ENCODE data around the gene EIF3J. TPM values are rescaled to one million over a fixed set of nuclear protein-coding genes. Genes with fewer than 3 reads are reported as not detected.
"Not testable (repeated sequence)": the region's sequence is repeated elsewhere in the genome, so short reads cannot be mapped to it uniquely, and the experiment has no call there.

Gene EIF3J
- total RNA-seq, 1 donor from 2014 or later, result 82.1 TPM

DNA sequence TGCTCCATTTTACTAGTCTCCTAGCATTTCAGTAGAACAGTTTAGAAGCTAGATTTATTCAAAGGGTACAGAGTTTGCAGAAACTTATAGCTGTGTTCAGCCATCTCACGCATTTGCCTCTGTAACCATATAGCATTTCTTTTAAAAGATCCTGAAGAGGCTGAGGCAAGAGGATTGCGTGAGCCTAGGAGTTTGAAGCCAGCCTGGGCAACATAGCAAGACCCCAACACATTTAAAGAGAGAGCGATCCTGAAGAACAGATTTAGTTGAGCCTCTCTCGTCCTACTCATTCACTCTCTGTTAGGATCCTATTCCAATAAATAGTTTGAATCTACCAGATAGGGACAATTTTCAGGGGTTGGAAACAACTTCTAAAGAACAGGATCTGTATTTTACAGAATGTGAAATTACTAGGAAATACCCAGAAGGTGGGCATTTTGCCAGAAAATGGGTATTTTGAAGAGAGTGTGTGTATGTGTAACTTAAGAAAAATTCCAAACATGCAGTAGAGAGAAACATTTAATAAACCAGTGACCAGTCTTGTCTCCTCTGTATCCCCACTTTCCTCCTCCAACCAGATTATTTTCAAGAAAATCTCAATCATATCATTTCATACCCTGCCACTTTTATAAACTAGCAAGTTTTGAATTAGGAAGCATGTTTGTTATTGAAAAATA lies 4.5 kb downstream of the EIF3J start:
- H3K4me1 Mint-ChIP-seq (ENCODE audit: unreplicated experiment), result peaks cover 54% of the 10 kb centered on the region
- H3K27ac Mint-ChIP-seq (ENCODE audit: unreplicated experiment), result peak overlapping the region; percentile 82
- peaks cover 12% of the 10 kb centered on the region for H3K36me3 Mint-ChIP-seq (ENCODE audit: unreplicated experiment)
- H3K9me3 Mint-ChIP-seq (ENCODE audit: unreplicated experiment), result no peaks in the 10 kb centered on the region
- peak overlapping the region; percentile 52 for H3K4me3 Mint-ChIP-seq (ENCODE audit: unreplicated experiment)
- DNase-seq (ENCODE audit: extremely low spot score, unreplicated experiment), result no peak
- no peaks in the 10 kb centered on the region for H3K27me3 Mint-ChIP-seq (ENCODE audit: unreplicated experiment)
- TF ChIP-seq, protein P1, sequence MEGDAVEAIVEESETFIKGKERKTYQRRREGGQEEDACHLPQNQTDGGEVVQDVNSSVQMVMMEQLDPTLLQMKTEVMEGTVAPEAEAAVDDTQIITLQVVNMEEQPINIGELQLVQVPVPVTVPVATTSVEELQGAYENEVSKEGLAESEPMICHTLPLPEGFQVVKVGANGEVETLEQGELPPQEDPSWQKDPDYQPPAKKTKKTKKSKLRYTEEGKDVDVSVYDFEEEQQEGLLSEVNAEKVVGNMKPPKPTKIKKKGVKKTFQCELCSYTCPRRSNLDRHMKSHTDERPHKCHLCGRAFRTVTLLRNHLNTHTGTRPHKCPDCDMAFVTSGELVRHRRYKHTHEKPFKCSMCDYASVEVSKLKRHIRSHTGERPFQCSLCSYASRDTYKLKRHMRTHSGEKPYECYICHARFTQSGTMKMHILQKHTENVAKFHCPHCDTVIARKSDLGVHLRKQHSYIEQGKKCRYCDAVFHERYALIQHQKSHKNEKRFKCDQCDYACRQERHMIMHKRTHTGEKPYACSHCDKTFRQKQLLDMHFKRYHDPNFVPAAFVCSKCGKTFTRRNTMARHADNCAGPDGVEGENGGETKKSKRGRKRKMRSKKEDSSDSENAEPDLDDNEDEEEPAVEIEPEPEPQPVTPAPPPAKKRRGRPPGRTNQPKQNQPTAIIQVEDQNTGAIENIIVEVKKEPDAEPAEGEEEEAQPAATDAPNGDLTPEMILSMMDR (IDR thresholded peaks at IDR 0.05), result no peak

DNA sequence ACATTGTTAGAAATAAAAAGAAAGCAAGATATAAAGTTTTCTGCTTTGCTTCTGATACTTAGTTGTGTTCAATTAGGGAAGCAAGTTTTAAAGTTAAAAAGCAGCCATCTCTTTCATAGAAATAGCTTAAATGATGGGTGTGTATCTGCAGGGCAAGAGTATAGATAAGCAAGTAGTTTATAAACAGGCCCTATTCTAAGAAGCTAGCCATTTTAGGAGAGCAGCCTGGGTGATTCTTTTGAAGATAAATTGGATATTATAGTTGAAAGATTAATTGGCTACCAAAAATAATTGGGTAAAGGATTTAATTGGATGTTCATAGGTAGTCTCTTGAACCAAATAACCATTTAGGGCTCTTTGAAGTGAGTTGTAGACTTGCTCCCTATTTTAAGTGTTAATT lies 5.6 kb downstream of the EIF3J start:
- Mint-ChIP-seq H3K4me1 (ENCODE audit: unreplicated experiment) (peaks cover 60% of the 10 kb centered on the region), H3K27me3 (ENCODE audit: unreplicated experiment) (no peaks in the 10 kb centered on the region), H3K27ac (ENCODE audit: unreplicated experiment) (peak overlapping the region; percentile 82), H3K36me3 (ENCODE audit: unreplicated experiment) (peaks cover 12% of the 10 kb centered on the region), H3K9me3 (ENCODE audit: unreplicated experiment) (no peaks in the 10 kb centered on the region), H3K4me3 (ENCODE audit: unreplicated experiment) (no peak overlapping the region)
- TF ChIP-seq, protein P1 (IDR thresholded peaks at IDR 0.05), result no peak
- DNase-seq (ENCODE audit: extremely low spot score, unreplicated experiment), result no peak

DNA sequence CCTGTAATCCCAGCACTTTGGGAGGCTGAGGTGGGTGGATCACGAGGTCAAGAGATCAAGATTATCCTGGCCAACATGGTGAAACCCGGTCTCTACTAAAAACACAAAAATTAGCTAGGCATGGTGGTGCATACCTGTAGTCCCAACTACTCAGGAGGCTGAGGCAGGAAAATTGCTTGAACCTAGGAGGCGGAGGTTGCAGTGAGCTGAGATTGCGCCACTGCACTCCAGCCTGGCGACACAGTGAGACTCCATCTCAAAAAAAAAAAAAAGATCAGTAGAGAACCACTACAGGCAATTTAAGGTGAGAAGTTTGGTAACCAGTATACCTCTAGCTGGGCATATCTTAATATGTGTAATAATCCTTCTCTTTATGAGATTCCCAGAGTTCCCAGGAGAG lies 7.8 kb downstream of the EIF3J start:
- H3K9me3 Mint-ChIP-seq (ENCODE audit: unreplicated experiment), result not testable (repeated sequence)

DNA sequence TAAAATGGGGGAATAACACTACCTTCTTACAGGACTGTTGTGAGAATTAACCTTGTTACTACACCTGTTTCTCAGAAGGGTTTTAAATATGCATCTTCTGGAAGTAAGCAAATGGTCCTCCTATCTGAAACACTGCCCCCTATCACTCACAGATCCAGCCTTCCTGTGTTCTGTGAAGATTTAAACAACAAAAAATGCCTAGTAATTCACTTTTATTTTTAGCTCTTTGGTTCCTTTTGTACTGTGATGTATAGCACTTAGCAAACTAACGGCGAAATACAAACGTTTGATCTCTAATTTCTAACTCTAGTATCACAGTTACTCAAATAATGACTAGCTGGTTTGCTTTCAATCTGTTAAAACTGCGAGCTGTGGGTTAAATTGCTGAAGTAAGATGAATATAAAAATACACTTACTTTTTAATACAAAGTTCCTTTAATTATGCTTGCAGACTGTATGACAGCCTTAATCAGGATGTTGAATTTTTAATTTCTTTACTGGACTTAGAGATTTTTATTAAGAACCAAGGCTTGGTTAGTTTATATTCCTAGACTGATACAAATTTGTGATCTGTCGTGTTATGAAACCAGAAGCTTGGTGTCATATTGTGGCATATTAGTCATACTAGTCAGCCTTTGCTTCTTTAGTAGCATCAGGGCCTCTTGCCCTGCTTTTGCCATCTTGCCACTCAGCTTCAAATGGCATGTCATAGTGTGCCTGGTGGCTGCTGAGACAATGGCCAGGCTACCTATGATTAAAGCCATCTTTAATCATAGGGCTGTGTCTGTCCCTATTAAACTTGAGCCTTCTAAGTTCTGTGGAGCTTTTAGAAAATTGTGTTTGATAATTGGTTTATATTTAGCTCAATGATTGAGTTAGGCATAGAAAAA lies 9.2 kb downstream of the EIF3J start:
- H3K36me3 Mint-ChIP-seq (ENCODE audit: unreplicated experiment), result peaks cover 9% of the 10 kb centered on the region
- TF ChIP-seq, protein P1 (IDR thresholded peaks at IDR 0.05), result peak; percentile 49
- H3K27me3 Mint-ChIP-seq (ENCODE audit: unreplicated experiment), result no peaks in the 10 kb centered on the region
- H3K27ac Mint-ChIP-seq (ENCODE audit: unreplicated experiment), result peak overlapping the region; percentile 63
- peaks cover 40% of the 10 kb centered on the region for H3K4me1 Mint-ChIP-seq (ENCODE audit: unreplicated experiment)
- H3K4me3 Mint-ChIP-seq (ENCODE audit: unreplicated experiment), result no peak overlapping the region
- no peak for DNase-seq (ENCODE audit: extremely low spot score, unreplicated experiment)
- H3K9me3 Mint-ChIP-seq (ENCODE audit: unreplicated experiment), result no peaks in the 10 kb centered on the region

More for the DNA sequence above, 7.8 kb downstream of the EIF3J start:
- not testable (repeated sequence) for DNase-seq (ENCODE audit: extremely low spot score, unreplicated experiment); H3K36me3 Mint-ChIP-seq (ENCODE audit: unreplicated experiment); H3K4me3 Mint-ChIP-seq (ENCODE audit: unreplicated experiment); H3K27me3 Mint-ChIP-seq (ENCODE audit: unreplicated experiment); H3K27ac Mint-ChIP-seq (ENCODE audit: unreplicated experiment)
- peaks cover 48% of the 10 kb centered on the region for H3K4me1 Mint-ChIP-seq (ENCODE audit: unreplicated experiment)

DNA sequence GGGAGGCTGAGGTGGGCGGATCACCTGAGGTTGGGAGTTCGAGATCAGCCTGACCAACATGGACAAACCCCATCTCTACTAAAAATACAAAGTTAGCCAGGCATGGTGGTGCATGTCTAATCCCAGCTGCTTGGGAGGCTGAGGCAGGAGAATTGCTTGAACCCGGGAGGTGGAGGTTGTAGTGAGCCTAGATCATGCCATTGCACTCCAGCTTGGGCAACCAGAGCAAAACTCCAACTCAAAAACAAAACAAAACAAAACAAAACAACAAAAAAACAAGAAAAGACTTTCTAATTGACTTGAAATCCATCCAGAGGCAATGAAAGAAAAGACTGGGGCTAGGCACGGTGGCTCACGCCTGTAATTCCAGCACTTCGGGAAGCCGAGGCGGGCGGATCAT lies 12.2 kb downstream of the EIF3J start:
- H3K4me3 Mint-ChIP-seq (ENCODE audit: unreplicated experiment); H3K9me3 Mint-ChIP-seq (ENCODE audit: unreplicated experiment); DNase-seq (ENCODE audit: extremely low spot score, unreplicated experiment); H3K27ac Mint-ChIP-seq (ENCODE audit: unreplicated experiment); H3K27me3 Mint-ChIP-seq (ENCODE audit: unreplicated experiment); H3K36me3 Mint-ChIP-seq (ENCODE audit: unreplicated experiment): not testable (repeated sequence)
- peaks cover 15% of the 10 kb centered on the region for H3K4me1 Mint-ChIP-seq (ENCODE audit: unreplicated experiment)

DNA sequence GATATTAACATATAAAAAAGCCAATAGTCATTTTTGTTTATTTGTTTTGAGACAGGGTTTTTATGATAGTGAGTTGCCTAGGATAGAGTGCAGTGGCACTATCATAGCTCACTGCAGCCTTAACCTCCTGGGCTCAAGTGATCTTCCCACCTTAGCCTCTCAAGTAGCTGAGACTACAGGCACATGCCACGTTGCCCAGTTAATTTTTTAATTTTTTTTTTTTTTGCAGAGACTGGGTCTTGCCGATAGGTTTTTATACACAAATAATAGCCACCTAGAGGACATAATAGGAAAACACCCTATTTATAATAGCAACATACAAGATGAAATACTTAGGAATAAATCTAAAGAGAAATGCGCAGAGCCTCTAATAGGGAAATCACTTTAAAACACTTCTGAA lies 13.3 kb downstream of the EIF3J start:
- H3K27ac Mint-ChIP-seq (ENCODE audit: unreplicated experiment), result no peak overlapping the region
- TF ChIP-seq, protein P1 (IDR thresholded peaks at IDR 0.05), result peak; percentile 51
- H3K9me3 Mint-ChIP-seq (ENCODE audit: unreplicated experiment), result no peaks in the 10 kb centered on the region
- H3K36me3 Mint-ChIP-seq (ENCODE audit: unreplicated experiment), result peaks cover 16% of the 10 kb centered on the region
- H3K4me1 Mint-ChIP-seq (ENCODE audit: unreplicated experiment), result peaks cover 15% of the 10 kb centered on the region
- DNase-seq (ENCODE audit: extremely low spot score, unreplicated experiment), result no peak
- no peak overlapping the region for H3K4me3 Mint-ChIP-seq (ENCODE audit: unreplicated experiment)
- H3K27me3 Mint-ChIP-seq (ENCODE audit: unreplicated experiment), result no peaks in the 10 kb centered on the region

All from osteocyte (in vitro differentiated cells).